Cardiac muscle cell (in vitro differentiated cells and primary cell): ENCODE data around the gene CBARP. TPM values are rescaled to one million over a fixed set of nuclear protein-coding genes. Genes with fewer than 3 reads are reported as not detected.

Source experiments
- DNase-seq, 2 donors: peaks; one replicate each; pipeline versions ENCODE4 v3.0.0 to v3.0.0-alpha.2; 2010 to 2017; ENCODE audit warnings: low read depth in 1 of 2, low spot score in 1 of 2
- H3K27ac ChIP-seq: fragments of 200-600 bp; sonication (generic); 2 replicates; pipeline ENCODE4 v1.5.1; 2016
- H3K27me3 ChIP-seq: fragments of 200-600 bp; sonication (generic); 2 replicates; pipeline ENCODE4 v1.6.0; 2016; ENCODE audit warnings: control low read depth
- H3K36me3 ChIP-seq: fragments of 200-600 bp; sonication (generic); 2 replicates; pipeline ENCODE4 v1.5.1; 2016; ENCODE audit warnings: control low read depth
- H3K4me1 ChIP-seq: fragments of 200-600 bp; sonication (generic); 2 replicates; pipeline ENCODE4 v1.8.1; 2017; ENCODE audit warnings: low read depth, mild to moderate bottlenecking, mixed run types
- H3K4me3 ChIP-seq: fragments of 200-600 bp; sonication (generic); 2 replicates; pipeline ENCODE4 v1.5.1; 2016; ENCODE audit warnings: mild to moderate bottlenecking
- H3K9me3 ChIP-seq: fragments of 200-600 bp; sonication (generic); 2 replicates; pipeline ENCODE4 v1.5.1; 2017; ENCODE audit warnings: low read depth, mild to moderate bottlenecking, control low read depth
- CTCF ChIP-seq: IDR thresholded peaks from 2 replicates; pipeline ENCODE4 v1.5.1; 2012; ENCODE audit warnings: low read depth, mild to moderate bottlenecking, low read length
- polyA plus RNA-seq: library from polyadenylated mRNA; unstranded; fragments of >200 nt; fragmentation: Nextera tagmentation; extraction: Ambion mirVana; gene quantifications from 2 replicates; pipeline ENCODE4 v1.2.1, GENCODE V29; 2016
- total RNA-seq: library from RNA; depleted of rRNA; stranded (reverse); fragments of >200 nt; gene quantifications from 2 replicates; pipeline ENCODE4 v1.2.3, GENCODE V29; 2016

CBARP gene
- total and polyA plus RNA-seq, 2 experiments from 2014 or later = 22.1 to 29.1 TPM

GRCh38 chr19:1217366-1217765, 20.4 kb downstream of the CBARP start:
- no peak for DNase-seq
- Histone ChIP-seq H3K36me3 (peaks cover 3% of the 10 kb centered on the region), H3K27ac (peak overlapping the region; percentile 54), H3K4me3 (no peak overlapping the region), H3K4me1 (peaks cover 35% of the 10 kb centered on the region), H3K27me3 (no peaks in the 10 kb centered on the region), H3K9me3 (no peaks in the 10 kb centered on the region)
- TF ChIP-seq CTCF = no peak

DNA sequence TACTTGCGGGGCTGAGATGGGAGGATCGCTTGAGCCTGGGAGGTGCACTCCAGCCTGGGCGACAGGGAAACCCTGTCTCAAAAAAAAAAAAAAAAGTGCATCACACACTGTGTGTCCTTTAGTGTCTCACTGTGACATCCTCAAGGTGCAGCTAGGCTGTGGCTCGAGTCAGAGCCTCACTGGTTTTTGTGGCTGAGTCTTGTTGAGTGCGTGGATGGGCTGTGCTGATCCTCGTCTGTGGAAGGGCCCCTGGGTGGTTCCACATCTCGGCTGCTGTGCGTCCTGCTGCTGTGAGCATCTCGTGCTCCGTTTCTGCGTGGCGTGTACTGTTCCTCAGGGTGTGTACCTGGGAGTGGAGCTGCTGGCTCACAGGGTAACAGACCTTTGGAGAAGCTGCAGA, 21.0 kb downstream of the CBARP start:
- H3K27ac ChIP-seq = peak overlapping the region; percentile 54
- peaks cover 3% of the 10 kb centered on the region for H3K36me3 ChIP-seq
- H3K27me3 ChIP-seq = no peaks in the 10 kb centered on the region
- H3K4me3 ChIP-seq = no peak overlapping the region
- peaks cover 35% of the 10 kb centered on the region for H3K4me1 ChIP-seq
- no peaks in the 10 kb centered on the region for H3K9me3 ChIP-seq
- no peak for TF ChIP-seq CTCF
- no peak for DNase-seq

- no peaks in the 10 kb centered on the region for H3K36me3 ChIP-seq
- no peaks in the 10 kb centered on the region for H3K27me3 ChIP-seq
- no peaks in the 10 kb centered on the region for H3K9me3 ChIP-seq
- DNase-seq = no peak
- H3K27ac ChIP-seq = peak overlapping the region; percentile 85
- TF ChIP-seq CTCF = no peak
- H3K4me1 ChIP-seq = peaks cover 35% of the 10 kb centered on the region
- H3K4me3 ChIP-seq = no peak overlapping the region
Measured at GRCh38 chr19:1214862-1215731, 22.7 kb downstream of the CBARP start.

DNA sequence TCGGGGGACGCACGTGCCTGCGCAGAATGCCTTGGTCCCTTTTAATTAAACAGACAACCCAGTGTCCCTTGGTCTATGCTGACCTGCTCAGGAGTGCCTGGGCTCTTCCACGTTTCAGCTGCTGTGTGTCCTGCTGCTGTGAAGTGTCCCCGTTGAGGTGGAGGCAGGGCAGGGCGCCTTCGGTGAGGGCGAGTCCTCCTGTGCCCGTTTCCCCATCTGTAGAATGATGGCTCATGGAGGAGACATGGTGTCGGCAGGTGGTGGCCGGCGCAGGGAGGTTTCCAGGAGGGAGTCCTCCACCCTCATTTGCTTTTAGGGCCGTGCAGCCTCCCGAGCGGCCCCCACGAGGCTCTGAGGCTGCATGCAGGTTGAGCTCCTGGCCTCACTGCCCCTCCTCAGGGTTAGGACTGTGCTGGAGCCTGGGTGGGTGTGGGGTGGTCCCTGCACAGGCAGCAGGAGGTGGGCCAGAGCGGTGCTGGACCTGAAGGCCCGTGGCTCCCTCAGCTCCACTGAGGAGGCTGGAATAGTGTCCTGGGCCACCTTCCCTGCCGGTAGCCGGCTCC, 23.4 kb downstream of the CBARP start:
- Histone ChIP-seq H3K9me3 (no peaks in the 10 kb centered on the region), H3K36me3 (no peaks in the 10 kb centered on the region), H3K4me1 (peaks cover 41% of the 10 kb centered on the region), H3K27ac (peak overlapping the region; percentile 85), H3K4me3 (no peak overlapping the region), H3K27me3 (no peaks in the 10 kb centered on the region)
- DNase-seq = no peak
- no peak for TF ChIP-seq CTCF

GRCh38 chr19:1213391-1214286, 24.2 kb downstream of the CBARP start:
- peak in 1 of 2 donors; percentile 71 for DNase-seq
- peaks cover 41% of the 10 kb centered on the region for H3K4me1 ChIP-seq
- H3K4me3 ChIP-seq = no peak overlapping the region
- no peaks in the 10 kb centered on the region for H3K27me3 ChIP-seq
- H3K9me3 ChIP-seq = no peaks in the 10 kb centered on the region
- H3K36me3 ChIP-seq = no peaks in the 10 kb centered on the region
- H3K27ac ChIP-seq = peak overlapping the region; percentile 85
- no peak for TF ChIP-seq CTCF
